H1 (cell line): ENCODE data around the gene DCP1A. TPM values are rescaled to one million over a fixed set of nuclear protein-coding genes. Genes with fewer than 3 reads are reported as not detected.

ENCODE experiments used
- BRCA1 ChIP-seq: IDR thresholded peaks from 2 replicates; pipeline ENCODE4 v1.6.1; 2012; ENCODE audit warnings: low read depth, low read length, improper control_type of control experiment
- CBX5 ChIP-seq: fragments of 300-800, 300-1000 bp; sonication (generic); IDR thresholded peaks from 2 replicates; pipeline ENCODE4 v1.7.1; 2016; ENCODE audit warnings: antibody characterized with exemption, low read length, low read depth
- CBX8 ChIP-seq: fragments of 300-800, 300-1000 bp; sonication (generic); IDR thresholded peaks from 2 replicates; pipeline ENCODE4 v1.7.1; 2016; ENCODE audit warnings: low read depth, low read length, borderline replicate concordance
- CTBP2 ChIP-seq: IDR thresholded peaks from 2 replicates; pipeline ENCODE4 v1.7.0; 2011; ENCODE audit warnings: borderline replicate concordance, mild to moderate bottlenecking, moderate library complexity, mixed read lengths, low read length; ENCODE audit not compliant: insufficient read depth, insufficient read length
- EP300 ChIP-seq, 2 experiments: IDR thresholded peaks; 1 replicate in 1 of 2; 2 replicates in 1 of 2; pipeline ENCODE4 v1.6.1; 2011 to 2012; ENCODE audit warnings: low read depth in 2 of 2, low read length in 2 of 2, mild to moderate bottlenecking in 2 of 2, borderline replicate concordance in 1 of 2, inconsistent platforms in 1 of 2, moderate library complexity in 1 of 2
- HDAC2 ChIP-seq, 2 experiments: fragments of 300-600 bp in 1 of 2; sonication (generic) in 1 of 2; IDR thresholded peaks; 2 replicates each; pipeline ENCODE4 v1.6.1; 2011 to 2012; ENCODE audit warnings: low read depth in 2 of 2, low read length in 2 of 2, mild to moderate bottlenecking in 2 of 2, moderate library complexity in 2 of 2, borderline replicate concordance in 1 of 2, inconsistent platforms in 1 of 2
- JUN ChIP-seq: IDR thresholded peaks from 2 replicates; pipeline ENCODE4 v1.6.1; 2011; ENCODE audit warnings: low read depth, mild to moderate bottlenecking, improper control_type of control experiment, low read length
- KDM1A ChIP-seq: fragments of 200-600, 300-600 bp; sonication (generic); IDR thresholded peaks from 2 replicates; pipeline ENCODE4 v1.7.1; 2016; ENCODE audit warnings: mild to moderate bottlenecking, low read length, borderline replicate concordance
- KDM5A ChIP-seq: fragments of 200-600 bp; IDR thresholded peaks from 2 replicates; pipeline ENCODE4 v1.7.1; 2012; ENCODE audit warnings: mild to moderate bottlenecking, low read length, inconsistent platforms, mixed read lengths
- PHF8 ChIP-seq: fragments of 200-600 bp; sonication (generic); conservative IDR thresholded peaks from 2 replicates; pipeline ENCODE4 v1.7.1; 2012; ENCODE audit warnings: low read depth, mild to moderate bottlenecking, inconsistent platforms, low read length, moderate library complexity
- POLR2A ChIP-seq, 2 experiments: IDR thresholded peaks; 1 replicate in 1 of 2; 2 replicates in 1 of 2; pipeline ENCODE4 v1.6.1; 2011; ENCODE audit warnings: low read depth in 2 of 2, low read length in 2 of 2, mild to moderate bottlenecking in 2 of 2; ENCODE audit errors: control extremely low read depth in 1 of 2
- RBBP5 ChIP-seq: IDR thresholded peaks from 2 replicates; pipeline ENCODE4 v1.7.1; 2012; ENCODE audit warnings: low read depth, mild to moderate bottlenecking, inconsistent platforms, low read length, moderate library complexity, borderline replicate concordance
- SIRT6 ChIP-seq: IDR thresholded peaks from one replicate; pipeline ENCODE4 v1.7.1; 2012; ENCODE audit warnings: low read length, inconsistent platforms
- SP4 ChIP-seq: IDR thresholded peaks from 2 replicates; pipeline ENCODE4 v1.6.1; 2012; ENCODE audit warnings: low read length, inconsistent platforms
- TAF7 ChIP-seq: optimal IDR thresholded peaks from 2 replicates; pipeline ENCODE3; 2011; ENCODE audit warnings: low read depth, mild to moderate bottlenecking, inconsistent platforms, low read length, moderate library complexity, borderline replicate concordance
- polyA plus RNA-seq, 7 experiments: library from polyadenylated mRNA; depleted of rRNA in 3 of 7; stranded (reverse) in 5 of 7; unstranded in 2 of 7; fragments of >200 nt in 5 of 7; fragments of 200-250 nt in 2 of 7; gene quantifications; 1 replicate in 5 of 7; 2 replicates in 1 of 7; 4 replicates in 1 of 7; pipeline versions ENCODE4 v1.2.1 to v1.2.3, GENCODE V29; 2011 to 2013; ENCODE audit warnings: missing spikeins in 2 of 7, mixed read lengths in 2 of 7
- total RNA-seq: library from RNA; stranded (reverse); fragmentation: NEBNext Ultra II Directional; extraction: Animal tissue kit (Norgen Biotek cat#: 25700); gene quantifications from 2 replicates; pipeline ENCODE4 v1.2.1, GENCODE V29; 2021
- TF ChIP-seq, protein P1 (sequence below): IDR thresholded peaks from 2 replicates; pipeline ENCODE4 v1.6.1; 2012; ENCODE audit warnings: inconsistent platforms
- TF ChIP-seq, protein P2 (sequence below): IDR thresholded peaks from 2 replicates; pipeline ENCODE4 v1.6.1; 2012; ENCODE audit warnings: inconsistent platforms
- TF ChIP-seq, protein P3 (sequence below), 3 experiments: IDR thresholded peaks; 1 replicate in 2 of 3; 2 replicates in 1 of 3; pipeline versions ENCODE4 v1.5.1 to v1.6.1; 2011; ENCODE audit warnings: low read length in 3 of 3, mild to moderate bottlenecking in 3 of 3, inconsistent platforms in 2 of 3, low read depth in 1 of 3, moderate library complexity in 1 of 3; ENCODE audit not compliant: insufficient read depth in 1 of 3; ENCODE audit errors: control extremely low read depth in 1 of 3
- TF ChIP-seq, protein P4 (sequence below): IDR thresholded peaks from 2 replicates; pipeline ENCODE4 v1.6.1; 2011; ENCODE audit warnings: low read depth, mild to moderate bottlenecking, low read length; ENCODE audit not compliant: insufficient read depth
- TF ChIP-seq, protein P5 (sequence below): IDR thresholded peaks from 2 replicates; pipeline ENCODE4 v1.6.1; 2011; ENCODE audit warnings: low read length, improper control_type of control experiment

Gene DCP1A
- total and polyA plus RNA-seq, 2 of the 8 experiments (the other 6 are each of a cell fraction or from before 2014, with no cell fraction given): 13.2 to 15.9 TPM

DNA sequence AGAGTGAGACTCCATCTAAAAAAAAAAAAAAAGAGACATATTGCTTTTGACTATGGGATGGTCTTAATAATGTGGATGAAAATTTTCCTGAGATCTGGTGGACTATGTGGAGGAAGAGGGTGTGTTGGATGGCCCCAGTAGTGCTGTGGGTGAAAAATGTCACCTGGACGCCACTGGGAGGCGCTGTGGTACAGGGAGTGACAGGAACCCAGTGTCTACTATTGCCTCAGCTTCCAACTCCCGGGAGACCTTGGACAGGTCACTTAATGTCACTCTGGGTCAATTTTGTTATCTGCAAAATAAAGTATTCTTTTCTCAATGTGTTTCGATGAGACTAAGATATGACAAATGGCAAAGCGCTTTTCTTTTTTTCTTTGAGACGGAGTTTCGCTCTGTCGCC lies 27.7 kb upstream of the DCP1A start (continued):
- TF ChIP-seq, protein P1, sequence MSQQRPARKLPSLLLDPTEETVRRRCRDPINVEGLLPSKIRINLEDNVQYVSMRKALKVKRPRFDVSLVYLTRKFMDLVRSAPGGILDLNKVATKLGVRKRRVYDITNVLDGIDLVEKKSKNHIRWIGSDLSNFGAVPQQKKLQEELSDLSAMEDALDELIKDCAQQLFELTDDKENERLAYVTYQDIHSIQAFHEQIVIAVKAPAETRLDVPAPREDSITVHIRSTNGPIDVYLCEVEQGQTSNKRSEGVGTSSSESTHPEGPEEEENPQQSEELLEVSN: no peak
- TF ChIP-seq, protein P2, sequence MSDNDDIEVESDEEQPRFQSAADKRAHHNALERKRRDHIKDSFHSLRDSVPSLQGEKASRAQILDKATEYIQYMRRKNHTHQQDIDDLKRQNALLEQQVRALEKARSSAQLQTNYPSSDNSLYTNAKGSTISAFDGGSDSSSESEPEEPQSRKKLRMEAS: no peak
- TF ChIP-seq CTBP2 (no peak), RBBP5 (no peak), EP300 (IDR thresholded peaks at IDR 0.05; ENCODE audit: borderline replicate concordance in 1 of 2, low read depth in 2 of 2, low read length in 2 of 2) (no peak), PHF8 (no peak), KDM5A (no peak), KDM1A (peak; percentile 62; the same call in 1 of the 2 replicates), CBX8 (no peak), BRCA1 (no peak), TAF7 (no peak), SIRT6 (no peak), CBX5 (no peak), HDAC2 (IDR thresholded peaks at IDR 0.05; ENCODE audit: borderline replicate concordance in 1 of 2, low read depth in 2 of 2, low read length in 2 of 2) (no peak), JUN (peak; percentile 14; the same call in 1 of the 2 replicates), SP4 (no peak), POLR2A (IDR thresholded peaks at IDR 0.05; ENCODE audit: control extremely low read depth in 1 of 2, low read depth in 2 of 2, low read length in 2 of 2) (no peak)
- TF ChIP-seq, protein P3, sequence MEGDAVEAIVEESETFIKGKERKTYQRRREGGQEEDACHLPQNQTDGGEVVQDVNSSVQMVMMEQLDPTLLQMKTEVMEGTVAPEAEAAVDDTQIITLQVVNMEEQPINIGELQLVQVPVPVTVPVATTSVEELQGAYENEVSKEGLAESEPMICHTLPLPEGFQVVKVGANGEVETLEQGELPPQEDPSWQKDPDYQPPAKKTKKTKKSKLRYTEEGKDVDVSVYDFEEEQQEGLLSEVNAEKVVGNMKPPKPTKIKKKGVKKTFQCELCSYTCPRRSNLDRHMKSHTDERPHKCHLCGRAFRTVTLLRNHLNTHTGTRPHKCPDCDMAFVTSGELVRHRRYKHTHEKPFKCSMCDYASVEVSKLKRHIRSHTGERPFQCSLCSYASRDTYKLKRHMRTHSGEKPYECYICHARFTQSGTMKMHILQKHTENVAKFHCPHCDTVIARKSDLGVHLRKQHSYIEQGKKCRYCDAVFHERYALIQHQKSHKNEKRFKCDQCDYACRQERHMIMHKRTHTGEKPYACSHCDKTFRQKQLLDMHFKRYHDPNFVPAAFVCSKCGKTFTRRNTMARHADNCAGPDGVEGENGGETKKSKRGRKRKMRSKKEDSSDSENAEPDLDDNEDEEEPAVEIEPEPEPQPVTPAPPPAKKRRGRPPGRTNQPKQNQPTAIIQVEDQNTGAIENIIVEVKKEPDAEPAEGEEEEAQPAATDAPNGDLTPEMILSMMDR (IDR thresholded peaks at IDR 0.05; ENCODE audit: control extremely low read depth in 1 of 3, insufficient read depth in 1 of 3, low read depth in 1 of 3, low read length in 3 of 3): peak; percentile 94 to 98 (median 98)
- TF ChIP-seq, protein P4, sequence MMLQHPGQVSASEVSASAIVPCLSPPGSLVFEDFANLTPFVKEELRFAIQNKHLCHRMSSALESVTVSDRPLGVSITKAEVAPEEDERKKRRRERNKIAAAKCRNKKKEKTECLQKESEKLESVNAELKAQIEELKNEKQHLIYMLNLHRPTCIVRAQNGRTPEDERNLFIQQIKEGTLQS: 0 out of 2 replicates have a peak, but pooled peaks have one; percentile 41
- TF ChIP-seq, protein P5, sequence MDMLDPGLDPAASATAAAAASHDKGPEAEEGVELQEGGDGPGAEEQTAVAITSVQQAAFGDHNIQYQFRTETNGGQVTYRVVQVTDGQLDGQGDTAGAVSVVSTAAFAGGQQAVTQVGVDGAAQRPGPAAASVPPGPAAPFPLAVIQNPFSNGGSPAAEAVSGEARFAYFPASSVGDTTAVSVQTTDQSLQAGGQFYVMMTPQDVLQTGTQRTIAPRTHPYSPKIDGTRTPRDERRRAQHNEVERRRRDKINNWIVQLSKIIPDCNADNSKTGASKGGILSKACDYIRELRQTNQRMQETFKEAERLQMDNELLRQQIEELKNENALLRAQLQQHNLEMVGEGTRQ: no peak
